ENCODE results near the gene E2F4. TPM values are rescaled to one million over a fixed set of nuclear protein-coding genes. Genes with fewer than 3 reads are reported as not detected.

Gene E2F4
- total RNA-seq, 2 donors from 2014 or later, result 82.8 to 91.7 TPM

DNA sequence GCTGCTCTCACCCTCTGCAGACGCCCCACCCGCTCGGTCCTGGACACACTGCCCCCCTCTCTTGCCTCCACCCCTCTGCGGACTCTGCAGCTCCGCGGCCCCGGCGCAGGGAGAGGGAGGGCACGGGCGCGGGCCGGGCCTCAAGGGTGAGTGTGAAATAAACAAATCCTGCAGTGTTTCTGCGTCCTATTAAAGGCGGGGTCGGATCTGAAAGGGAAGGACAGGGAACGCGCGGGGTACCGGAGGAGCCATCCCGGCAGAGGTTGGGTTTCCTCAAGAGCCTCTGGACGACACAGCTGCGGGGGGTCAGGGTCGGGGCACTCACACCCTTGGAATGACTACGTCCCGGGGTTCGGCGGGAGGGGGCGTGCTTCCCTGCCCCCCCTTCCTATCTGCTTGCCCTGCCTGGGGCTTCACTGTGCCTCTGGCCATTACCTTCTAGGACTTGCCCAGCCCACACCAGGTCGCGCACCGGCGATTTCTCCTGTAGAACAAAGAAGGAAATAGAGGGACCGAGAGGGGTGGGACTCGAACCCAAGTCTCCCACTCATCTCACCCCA lies 27.9 kb upstream of the E2F4 start:
- DNase-seq (peak in 1 of 2 donors; percentile 15), ATAC-seq (replicated peaks in 1 of 2) (no peak)
- Mint-ChIP-seq H3K4me3 (peak overlapping the region; percentile 62 to 75), H3K9me3 (no peaks in the 10 kb centered on the region), H3K27ac (no peak overlapping the region), H3K4me1 (ENCODE audit: low read depth) (peaks cover 46% of the 10 kb centered on the region), H3K27me3 (ENCODE audit: low read depth) (peaks cover 46% of the 10 kb centered on the region), H3K36me3 (ENCODE audit: insufficient read depth in 2 of 2) (peaks cover 0 to 6% of the 10 kb centered on the region in 2 donors)

DNA sequence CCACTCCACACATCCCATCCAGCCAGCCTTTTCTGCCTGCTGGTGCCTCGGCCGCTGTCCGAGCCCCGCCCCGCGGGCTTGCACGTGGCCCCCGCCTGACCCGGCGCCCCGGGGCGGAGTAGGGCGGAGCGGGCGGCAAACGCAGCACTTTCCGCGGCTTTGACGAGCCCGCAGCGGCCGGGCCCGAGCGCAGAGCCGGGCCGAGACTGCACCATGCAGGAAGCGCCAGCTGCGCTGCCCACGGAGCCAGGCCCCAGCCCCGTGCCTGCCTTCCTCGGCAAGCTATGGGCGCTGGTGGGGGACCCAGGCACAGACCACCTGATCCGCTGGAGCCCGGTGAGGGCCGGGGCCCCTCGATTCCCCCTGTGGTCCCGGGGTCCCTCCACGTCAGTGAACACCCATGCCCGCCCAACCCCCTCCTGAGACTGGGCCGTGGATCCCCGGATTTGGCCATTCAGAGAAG lies 27.3 kb upstream of the E2F4 start, which contains the start of gene HSF4:
TSS of gene HSF4 (plus strand) at position 147 of the 463 bp plus-strand sequence. CDS start at position 214, 67 bp downstream.
- Mint-ChIP-seq H3K27ac (no peak within 1 kb of the TSS), H3K9me3 (no peaks in the 10 kb centered on the region), H3K27me3 (ENCODE audit: low read depth) (peaks cover 51% of the 10 kb centered on the region), H3K4me3 (peak within 1 kb of the TSS; percentile 74 to 75), H3K4me1 (ENCODE audit: low read depth) (peaks cover 48% of the 10 kb centered on the region), H3K36me3 (ENCODE audit: insufficient read depth in 2 of 2) (peaks cover 0 to 6% of the 10 kb centered on the region in 2 donors)
- ATAC-seq (replicated peaks in 1 of 2) (no peak), DNase-seq (peak in 1 of 2 donors; percentile 38)

DNA sequence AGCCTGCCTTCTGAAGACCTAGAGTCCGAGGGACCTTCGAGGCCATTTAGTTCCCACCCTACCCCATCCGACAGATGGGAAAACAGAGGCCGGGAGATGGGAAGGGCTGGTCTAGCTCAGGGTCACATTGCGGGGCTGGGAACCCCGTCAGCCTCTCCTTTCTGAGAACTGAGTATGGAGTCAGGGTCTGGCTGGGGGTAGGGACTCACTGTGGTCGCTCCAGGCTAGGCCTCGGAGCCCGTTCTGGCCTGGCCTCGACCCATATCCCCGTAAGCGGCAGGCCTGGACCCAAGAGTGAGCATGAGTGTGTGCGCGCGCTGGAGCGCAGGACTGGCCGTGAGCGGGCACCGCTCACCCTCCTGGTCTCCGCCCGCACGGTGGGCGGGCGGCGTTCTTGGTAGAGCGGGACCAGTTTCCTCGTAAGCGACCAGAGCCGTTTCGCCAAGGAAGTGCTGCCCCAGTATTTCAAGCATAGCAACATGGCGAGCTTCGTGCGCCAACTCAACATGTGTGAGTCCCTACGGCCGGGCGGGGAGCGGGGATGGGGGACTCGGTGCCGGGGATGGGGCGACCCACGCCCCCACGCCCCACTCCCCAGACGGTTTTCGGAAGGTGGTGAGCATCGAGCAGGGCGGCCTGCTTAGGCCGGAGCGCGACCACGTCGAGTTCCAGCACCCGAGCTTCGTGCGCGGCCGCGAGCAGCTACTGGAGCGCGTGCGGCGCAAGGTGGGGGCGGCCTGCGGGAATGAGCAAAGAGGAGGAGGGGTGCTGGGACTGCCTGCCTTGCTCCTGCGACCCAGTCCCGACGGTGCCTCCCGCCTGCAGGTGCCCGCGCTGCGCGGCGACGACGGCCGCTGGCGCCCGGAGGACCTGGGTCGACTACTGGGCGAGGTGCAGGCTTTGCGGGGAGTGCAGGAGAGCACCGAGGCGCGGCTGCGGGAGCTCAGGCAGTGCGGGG lies 26.6 kb upstream of the E2F4 start:
- no peaks in the 10 kb centered on the region for H3K9me3 Mint-ChIP-seq
- H3K27me3 Mint-ChIP-seq (ENCODE audit: low read depth), result peaks cover 57% of the 10 kb centered on the region
- peaks cover 0 to 6% of the 10 kb centered on the region in 2 donors for H3K36me3 Mint-ChIP-seq (ENCODE audit: insufficient read depth in 2 of 2)
- peak overlapping the region; percentile 60 to 74 for H3K4me3 Mint-ChIP-seq
- peaks cover 53% of the 10 kb centered on the region for H3K4me1 Mint-ChIP-seq (ENCODE audit: low read depth)
- DNase-seq (peak in 1 of 2 donors; percentile 27), ATAC-seq (replicated peaks in 1 of 2) (no peak)
- H3K27ac Mint-ChIP-seq, result no peak overlapping the region

DNA sequence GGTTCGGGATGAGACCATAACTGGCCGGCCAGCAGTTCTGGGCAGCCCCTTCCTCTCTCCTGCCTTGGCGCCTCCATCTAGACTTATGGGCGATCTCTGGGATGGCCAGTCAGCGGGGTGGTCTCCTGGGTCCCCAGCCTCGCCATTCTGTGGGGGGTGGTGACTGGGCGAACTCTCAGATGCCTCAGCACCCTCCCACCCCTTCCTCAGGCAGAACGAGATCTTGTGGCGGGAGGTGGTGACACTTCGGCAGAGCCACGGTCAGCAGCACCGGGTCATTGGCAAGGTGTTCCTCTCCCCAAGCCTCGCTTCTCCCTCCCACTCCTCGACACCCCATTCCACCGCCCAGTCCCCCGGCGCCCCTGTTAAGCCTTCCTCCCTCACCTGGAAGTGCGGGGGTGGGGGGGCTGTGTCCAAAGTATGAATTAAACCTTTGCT lies 25.8 kb upstream of the E2F4 start:
- peak overlapping the region in 1 of 2 donors; percentile 57 for H3K4me3 Mint-ChIP-seq
- H3K36me3 Mint-ChIP-seq (ENCODE audit: insufficient read depth in 2 of 2), result peaks cover 0 to 3% of the 10 kb centered on the region in 2 donors
- no peaks in the 10 kb centered on the region for H3K9me3 Mint-ChIP-seq
- peaks cover 51% of the 10 kb centered on the region for H3K4me1 Mint-ChIP-seq (ENCODE audit: low read depth)
- H3K27ac Mint-ChIP-seq, result no peak overlapping the region
- no peak for DNase-seq
- ATAC-seq (replicated peaks in 1 of 2), result no peak
- peaks cover 62% of the 10 kb centered on the region for H3K27me3 Mint-ChIP-seq (ENCODE audit: low read depth)

DNA sequence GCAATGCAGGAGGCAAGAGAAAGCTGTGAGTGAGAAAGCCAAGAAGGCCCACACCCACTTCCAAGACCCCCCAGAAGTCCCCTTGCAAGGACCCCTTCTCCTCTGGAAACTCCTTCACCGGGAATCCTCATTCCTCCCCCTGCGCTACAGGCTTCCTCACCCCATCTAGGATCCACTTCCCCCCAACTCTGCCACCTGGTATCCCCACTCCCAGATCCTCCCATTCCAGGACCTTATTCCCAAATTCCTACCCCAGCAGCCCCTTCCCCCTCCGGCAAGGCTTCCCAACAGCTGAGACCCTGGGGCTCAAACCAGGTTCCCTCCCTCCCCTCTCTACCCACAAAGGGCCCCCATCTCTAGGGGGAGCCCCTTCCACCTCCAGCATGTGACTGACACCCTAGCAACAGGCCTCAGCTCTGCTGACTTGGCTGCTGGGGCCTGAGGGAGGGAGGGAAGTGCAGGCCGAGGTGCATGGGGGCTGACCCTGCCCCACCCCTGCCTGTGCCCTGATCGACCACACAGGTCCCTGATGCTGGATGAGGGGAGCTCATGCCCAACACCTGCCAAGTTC lies 25.3 kb upstream of the E2F4 start:
- Mint-ChIP-seq H3K36me3 (ENCODE audit: insufficient read depth in 2 of 2) (peaks cover 0 to 3% of the 10 kb centered on the region in 2 donors), H3K9me3 (no peaks in the 10 kb centered on the region), H3K27ac (no peak overlapping the region), H3K27me3 (ENCODE audit: low read depth) (peaks cover 68% of the 10 kb centered on the region), H3K4me1 (ENCODE audit: low read depth) (peaks cover 52% of the 10 kb centered on the region), H3K4me3 (peak overlapping the region in 1 of 2 donors; percentile 57)
- ATAC-seq (replicated peaks in 1 of 2) (no peak), DNase-seq (no peak)

DNA sequence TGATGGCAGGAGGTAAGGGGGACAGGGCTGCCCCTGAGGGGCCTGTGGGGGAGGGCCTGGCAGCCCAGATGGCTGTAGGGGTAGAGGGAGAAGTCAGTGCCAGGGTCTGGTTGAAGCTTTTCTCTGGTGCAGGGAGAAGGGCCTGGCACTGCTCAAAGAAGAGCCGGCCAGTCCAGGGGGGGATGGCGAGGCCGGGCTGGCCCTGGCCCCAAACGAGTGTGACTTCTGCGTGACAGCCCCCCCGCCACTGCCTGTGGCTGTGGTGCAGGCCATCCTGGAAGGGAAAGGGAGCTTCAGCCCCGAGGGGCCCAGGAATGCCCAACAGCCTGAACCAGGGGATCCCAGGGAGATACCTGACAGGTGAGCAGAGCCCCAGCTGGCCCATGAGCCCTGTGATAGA lies 24.4 kb upstream of the E2F4 start:
- ATAC-seq (replicated peaks in 1 of 2), result no peak
- no peak overlapping the region for H3K4me3 Mint-ChIP-seq
- no peak overlapping the region for H3K27ac Mint-ChIP-seq
- no peak for DNase-seq
- H3K36me3 Mint-ChIP-seq (ENCODE audit: insufficient read depth in 2 of 2), result no peaks in the 10 kb centered on the region
- peaks cover 47% of the 10 kb centered on the region for H3K4me1 Mint-ChIP-seq (ENCODE audit: low read depth)
- no peaks in the 10 kb centered on the region for H3K9me3 Mint-ChIP-seq
- peaks cover 73% of the 10 kb centered on the region for H3K27me3 Mint-ChIP-seq (ENCODE audit: low read depth)

DNA sequence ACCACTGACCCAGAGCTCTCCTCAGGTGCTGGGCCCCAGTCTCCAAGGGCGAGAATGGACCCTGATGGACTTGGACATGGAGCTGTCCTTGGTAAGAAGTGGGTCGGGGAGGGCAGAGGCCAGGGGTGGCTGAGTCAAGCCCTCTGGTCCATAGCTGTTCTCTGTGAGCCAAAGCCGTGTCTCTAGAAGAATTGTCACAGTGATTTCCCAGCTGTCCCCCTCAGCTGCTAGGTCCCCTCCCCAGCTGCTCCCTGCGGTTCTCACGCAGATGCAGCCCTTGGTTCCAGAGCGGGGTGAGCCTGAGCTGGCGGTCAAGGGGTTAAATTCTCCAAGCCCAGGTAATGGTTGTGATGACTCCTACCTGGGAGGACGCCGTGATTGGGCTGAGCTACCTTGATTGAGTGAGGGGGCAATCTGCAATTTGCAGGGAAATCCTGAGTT lies 22.9 kb upstream of the E2F4 start:
- Mint-ChIP-seq H3K4me1 (ENCODE audit: low read depth) (peaks cover 58% of the 10 kb centered on the region), H3K9me3 (no peaks in the 10 kb centered on the region), H3K27ac (no peak overlapping the region), H3K27me3 (ENCODE audit: low read depth) (peaks cover 85% of the 10 kb centered on the region), H3K4me3 (peak overlapping the region; percentile 88 to 92), H3K36me3 (ENCODE audit: insufficient read depth in 2 of 2) (no peaks in the 10 kb centered on the region)
- no peak for DNase-seq
- ATAC-seq (replicated peaks in 1 of 2), result no peak

DNA sequence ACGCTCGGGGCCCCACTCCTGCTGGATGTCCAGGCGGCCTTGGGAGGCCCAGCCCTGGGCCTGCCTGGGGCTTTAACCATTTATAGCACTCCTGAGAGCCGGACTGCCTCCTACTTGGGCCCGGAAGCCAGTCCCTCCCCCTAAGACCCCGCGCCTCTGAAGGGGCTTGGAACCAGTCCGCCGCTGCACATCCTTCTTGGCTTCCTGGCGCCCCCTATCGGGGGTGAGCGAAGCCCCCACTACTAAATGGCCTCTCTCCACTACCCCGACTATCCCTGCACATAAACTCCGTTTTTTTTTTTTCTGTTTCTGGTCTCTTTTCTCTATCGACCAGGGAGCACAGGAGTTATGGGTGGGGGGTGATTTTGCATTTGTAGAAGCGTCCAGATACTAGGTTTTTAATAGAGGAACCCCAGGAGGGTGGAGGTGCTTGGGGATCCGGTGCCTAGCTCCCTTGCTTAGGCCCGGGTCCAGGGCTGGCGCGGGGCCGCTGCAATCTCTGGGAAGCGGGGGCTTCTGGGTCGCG lies 22.2 kb upstream of the E2F4 start:
- ATAC-seq (replicated peaks in 1 of 2) (peak; percentile 8 to 12), DNase-seq (peak; percentile 63 to 69)
- Mint-ChIP-seq H3K27me3 (ENCODE audit: low read depth) (peaks cover 85% of the 10 kb centered on the region), H3K27ac (peak overlapping the region; percentile 19), H3K36me3 (ENCODE audit: insufficient read depth in 2 of 2) (no peaks in the 10 kb centered on the region), H3K4me1 (ENCODE audit: low read depth) (peaks cover 58% of the 10 kb centered on the region), H3K4me3 (peak overlapping the region; percentile 88 to 92), H3K9me3 (no peaks in the 10 kb centered on the region)

DNA sequence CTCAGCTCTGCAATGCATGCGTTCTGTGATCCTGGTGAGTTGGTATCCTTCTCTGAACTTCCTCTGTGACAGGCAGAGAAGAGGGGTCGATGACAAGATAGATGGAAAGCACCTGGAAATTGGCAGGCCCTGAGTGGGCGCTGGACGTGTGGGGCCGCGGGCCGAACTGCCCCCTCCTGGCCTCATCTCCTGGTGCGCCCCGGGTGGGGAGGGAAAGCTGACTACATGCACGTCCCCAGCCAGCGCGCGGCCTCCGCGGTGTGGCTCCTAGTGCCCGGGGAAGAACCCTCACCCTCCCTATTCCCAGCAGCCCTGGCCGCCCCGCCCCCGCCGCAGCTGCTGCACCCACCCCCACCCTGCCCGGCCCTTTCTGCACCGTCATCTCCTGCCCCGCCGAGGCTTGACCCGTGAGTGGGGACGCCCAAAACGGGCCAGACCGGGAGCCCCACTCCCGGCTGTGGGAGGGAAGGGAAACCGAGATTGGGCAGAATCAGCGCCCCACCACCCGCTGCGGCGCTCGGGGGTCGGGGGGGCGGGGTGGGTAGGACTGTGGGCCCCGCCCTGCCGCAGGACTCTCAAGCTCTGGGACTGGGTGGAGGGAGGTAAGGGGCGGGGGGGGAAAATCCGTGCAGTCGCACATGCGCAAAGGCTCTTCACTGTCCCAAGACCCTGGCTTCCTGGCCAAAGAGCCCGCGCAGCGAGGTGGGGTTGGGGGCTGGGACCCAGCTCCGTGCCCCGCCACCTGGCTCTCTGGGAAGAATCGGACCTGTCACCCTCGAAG lies 21.6 kb upstream of the E2F4 start, which contains the start of gene NOL3:
TSS of gene NOL3 (plus strand) at position 371 of the 781 bp plus-strand sequence.
- Mint-ChIP-seq H3K36me3 (ENCODE audit: insufficient read depth in 2 of 2) (no peaks in the 10 kb centered on the region), H3K4me3 (peak within 1 kb of the TSS; percentile 88 to 92), H3K4me1 (ENCODE audit: low read depth) (peaks cover 53% of the 10 kb centered on the region), H3K9me3 (no peaks in the 10 kb centered on the region), H3K27ac (peak within 1 kb of the TSS; percentile 19), H3K27me3 (ENCODE audit: low read depth) (peaks cover 83% of the 10 kb centered on the region)
- ATAC-seq (replicated peaks in 1 of 2) (peak; percentile 20 to 45), DNase-seq (peak; percentile 57 to 70)

DNA sequence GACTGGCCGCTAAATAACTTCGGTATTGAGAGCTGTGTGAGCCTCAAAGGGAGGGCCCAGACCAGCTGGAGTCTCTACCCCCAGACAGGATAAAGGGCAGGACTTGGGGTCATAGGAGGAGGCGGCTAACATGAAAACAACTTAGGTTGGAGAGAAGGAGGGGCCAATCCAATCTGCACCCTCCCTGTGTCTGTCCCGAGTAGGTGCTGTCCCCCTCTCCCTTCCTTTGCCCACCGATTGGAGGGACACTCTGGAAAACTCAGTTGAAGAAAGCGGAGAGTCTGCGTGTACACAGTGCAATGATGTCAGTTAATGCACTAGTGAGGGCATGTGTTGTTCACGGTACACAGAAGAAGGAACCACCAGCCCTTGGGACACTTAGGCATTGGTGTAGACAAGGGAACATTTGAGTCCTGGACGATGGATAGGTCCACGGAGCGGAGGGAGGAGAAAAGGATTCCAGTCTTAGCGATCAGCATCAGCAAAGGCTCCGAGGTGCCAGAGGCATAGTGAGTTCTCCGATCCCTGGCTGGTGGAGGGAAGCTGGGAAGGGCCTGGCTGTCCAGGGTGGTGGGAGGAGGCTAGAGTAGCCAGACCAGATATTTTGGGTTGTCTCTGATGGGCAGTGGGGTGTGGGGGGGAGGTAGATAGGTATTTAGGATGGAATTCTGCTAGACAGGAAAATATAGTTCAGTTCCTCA lies 20.9 kb upstream of the E2F4 start:
- DNase-seq, result no peak
- Mint-ChIP-seq H3K4me1 (ENCODE audit: low read depth) (peaks cover 49% of the 10 kb centered on the region), H3K27me3 (ENCODE audit: low read depth) (peaks cover 86% of the 10 kb centered on the region), H3K27ac (no peak overlapping the region), H3K36me3 (ENCODE audit: insufficient read depth in 2 of 2) (no peaks in the 10 kb centered on the region), H3K9me3 (no peaks in the 10 kb centered on the region), H3K4me3 (peak overlapping the region; percentile 37 to 67)
- peak in 1 of 2 donors; percentile 1 for ATAC-seq (replicated peaks in 1 of 2)

DNA sequence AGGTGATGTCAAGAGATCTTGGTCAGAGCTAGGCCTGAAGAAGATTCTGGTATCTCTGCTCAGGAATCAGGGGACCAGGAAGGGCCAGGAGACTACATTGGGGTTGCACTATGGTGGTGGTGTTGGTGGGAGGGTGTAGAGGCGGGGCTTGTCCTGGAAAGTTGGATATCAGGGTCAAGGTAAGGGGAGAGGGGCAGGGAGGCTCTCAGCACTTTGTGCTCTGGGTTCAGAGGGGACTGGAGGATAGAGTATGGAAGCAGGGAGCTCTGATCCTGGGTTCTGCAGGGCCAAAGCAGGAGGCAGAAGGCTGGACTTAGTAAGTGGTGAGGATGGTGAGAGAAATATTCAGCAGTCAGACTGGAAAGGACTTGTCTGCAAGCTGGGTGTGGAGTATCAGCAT lies 18.6 kb upstream of the E2F4 start:
- H3K27me3 Mint-ChIP-seq (ENCODE audit: low read depth), result peaks cover 81% of the 10 kb centered on the region
- peaks cover 47% of the 10 kb centered on the region for H3K4me1 Mint-ChIP-seq (ENCODE audit: low read depth)
- ATAC-seq (replicated peaks in 1 of 2) (no peak), DNase-seq (no peak)
- H3K4me3 Mint-ChIP-seq, result peak overlapping the region; percentile 83 to 92
- no peaks in the 10 kb centered on the region for H3K9me3 Mint-ChIP-seq
- H3K36me3 Mint-ChIP-seq (ENCODE audit: insufficient read depth in 2 of 2), result no peaks in the 10 kb centered on the region
- no peak overlapping the region for H3K27ac Mint-ChIP-seq

All from activated T-cell treated with anti-CD3 and anti-CD28 coated beads, Interleukin-2, amount 50 U/mL, for 72 hours (primary cell).